MM.1S (cell line): ENCODE measurements around the gene GIPC1.

Experiments used
- DNase-seq: peaks from one replicate; pipeline ENCODE4 v3.0.0-alpha.2; 2015
- H2AFZ ChIP-seq: fragments of 300-600 bp; sonication (generic); 2 replicates; pipeline ENCODE4 v1.6.0; 2016; ENCODE audit warnings: antibody characterized with exemption, low read length
- H3F3A ChIP-seq: fragments of 300-600 bp; sonication (generic); 2 replicates; pipeline ENCODE4 v1.6.1; 2016; ENCODE audit warnings: mild to moderate bottlenecking, antibody characterized with exemption, low read length, moderate library complexity, mixed read lengths; ENCODE audit not compliant: insufficient read depth
- H3K27ac ChIP-seq: fragments of 300-600 bp; sonication (generic); 2 replicates; pipeline ENCODE4 v1.5.1; 2016; ENCODE audit warnings: mild to moderate bottlenecking, low read length
- H3K27me3 ChIP-seq: fragments of 300-600 bp; sonication (generic); replicated peaks from 2 replicates; pipeline ENCODE4 v1.6.0; 2016; ENCODE audit warnings: low read length; ENCODE audit not compliant: insufficient read depth
- H3K36me3 ChIP-seq: fragments of 300-600 bp; sonication (generic); replicated peaks from 2 replicates; pipeline ENCODE4 v1.6.1; 2016; ENCODE audit warnings: mild to moderate bottlenecking, low read length, mixed read lengths; ENCODE audit not compliant: insufficient read depth
- H3K4me1 ChIP-seq: fragments of 300-600 bp; sonication (generic); 2 replicates; pipeline ENCODE4 v1.6.1; 2016; ENCODE audit warnings: low read length, mixed read lengths
- H3K4me2 ChIP-seq: fragments of 300-600 bp; sonication (generic); 2 replicates; pipeline ENCODE4 v1.6.0; 2016; ENCODE audit warnings: low read depth, low read length
- H3K4me3 ChIP-seq: fragments of 300-600 bp; sonication (generic); 2 replicates; pipeline ENCODE4 v1.5.1; 2016; ENCODE audit warnings: low read length, mixed read lengths
- H3K79me2 ChIP-seq: fragments of 300-600 bp; sonication (generic); 2 replicates; pipeline ENCODE4 v1.6.1; 2016; ENCODE audit warnings: mixed run types, low read length, mixed read lengths
- H3K9ac ChIP-seq: fragments of 300-600 bp; sonication (generic); 2 replicates; pipeline ENCODE4 v1.6.1; 2016; ENCODE audit warnings: low read length, mixed read lengths
- H3K9me2 ChIP-seq: fragments of 300-600 bp; sonication (generic); replicated peaks from 2 replicates; pipeline ENCODE4 v1.6.1; 2016; ENCODE audit warnings: mild to moderate bottlenecking, low read length, mixed read lengths; ENCODE audit not compliant: insufficient read depth
- H3K9me3 ChIP-seq: fragments of 300-600 bp; sonication (generic); replicated peaks from 2 replicates; pipeline ENCODE4 v1.6.1; 2016; ENCODE audit warnings: mild to moderate bottlenecking, low read length, mixed read lengths; ENCODE audit not compliant: insufficient read depth
- H4K20me1 ChIP-seq: fragments of 300-600 bp; sonication (generic); 2 replicates; pipeline ENCODE4 v1.6.1; 2016; ENCODE audit warnings: mild to moderate bottlenecking, low read length, moderate library complexity, mixed read lengths; ENCODE audit not compliant: insufficient read depth
- EZH2 ChIP-seq: fragments of 300-600 bp; sonication (generic); optimal IDR thresholded peaks from 2 replicates; pipeline ENCODE3; 2017; ENCODE audit warnings: low read depth, mild to moderate bottlenecking, antibody characterized with exemption, low read length, mixed read lengths
- EZH2phosphoT487 ChIP-seq: fragments of 300-600 bp; sonication (generic); IDR thresholded peaks from 2 replicates; pipeline ENCODE4 v1.6.1; 2018; ENCODE audit warnings: antibody characterized with exemption, low read length
- TF ChIP-seq, protein P1 (sequence below): fragments of 300-600 bp; sonication (generic); IDR thresholded peaks from 2 replicates; pipeline ENCODE4 v1.5.1; 2016; ENCODE audit warnings: antibody characterized with exemption, low read length, mixed read lengths

GIPC1 gene

DNA sequence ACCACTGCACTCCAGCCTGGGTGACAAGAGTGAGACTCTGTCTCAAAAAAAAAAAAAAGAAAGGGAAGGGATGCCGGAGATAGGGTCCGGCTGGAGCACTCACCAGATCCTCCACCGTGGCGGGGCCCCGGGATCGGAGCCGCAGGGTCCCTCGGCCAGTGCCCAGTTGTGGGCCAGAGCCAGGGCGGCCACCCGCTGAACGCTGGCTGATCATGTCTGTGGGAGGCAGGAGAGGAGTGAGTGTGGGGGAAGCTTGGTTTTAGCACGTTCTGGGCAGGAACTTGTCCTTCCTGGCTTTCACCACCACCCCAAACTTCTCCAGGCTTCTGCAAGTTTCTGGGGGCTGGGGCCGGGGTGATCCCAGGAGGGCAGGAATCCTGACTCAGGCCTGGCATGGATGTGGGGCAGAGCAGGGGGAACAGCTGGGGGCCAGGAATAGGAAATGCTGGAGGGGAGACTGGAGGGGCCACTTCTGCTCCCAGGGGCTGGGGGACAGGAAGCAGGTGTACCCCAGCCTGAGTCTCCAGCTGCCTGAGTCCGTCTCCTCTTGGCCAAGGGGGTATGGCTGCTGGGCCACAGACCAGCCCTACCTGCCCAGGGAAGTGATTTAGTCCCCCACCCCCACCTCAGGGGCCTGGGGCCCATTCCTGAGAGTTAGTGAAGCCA is 16.5 kb downstream of the GIPC1 start:
- H2AFZ ChIP-seq = no peak overlapping the region
- no peaks in the 10 kb centered on the region for H3K9me2 ChIP-seq
- no peaks in the 10 kb centered on the region for H3K9me3 ChIP-seq
- H3K4me3 ChIP-seq = no peak overlapping the region
- no peak overlapping the region for H3K9ac ChIP-seq
- TF ChIP-seq EZH2phosphoT487 (no peak), EZH2 (no peak)
- TF ChIP-seq, protein P1, sequence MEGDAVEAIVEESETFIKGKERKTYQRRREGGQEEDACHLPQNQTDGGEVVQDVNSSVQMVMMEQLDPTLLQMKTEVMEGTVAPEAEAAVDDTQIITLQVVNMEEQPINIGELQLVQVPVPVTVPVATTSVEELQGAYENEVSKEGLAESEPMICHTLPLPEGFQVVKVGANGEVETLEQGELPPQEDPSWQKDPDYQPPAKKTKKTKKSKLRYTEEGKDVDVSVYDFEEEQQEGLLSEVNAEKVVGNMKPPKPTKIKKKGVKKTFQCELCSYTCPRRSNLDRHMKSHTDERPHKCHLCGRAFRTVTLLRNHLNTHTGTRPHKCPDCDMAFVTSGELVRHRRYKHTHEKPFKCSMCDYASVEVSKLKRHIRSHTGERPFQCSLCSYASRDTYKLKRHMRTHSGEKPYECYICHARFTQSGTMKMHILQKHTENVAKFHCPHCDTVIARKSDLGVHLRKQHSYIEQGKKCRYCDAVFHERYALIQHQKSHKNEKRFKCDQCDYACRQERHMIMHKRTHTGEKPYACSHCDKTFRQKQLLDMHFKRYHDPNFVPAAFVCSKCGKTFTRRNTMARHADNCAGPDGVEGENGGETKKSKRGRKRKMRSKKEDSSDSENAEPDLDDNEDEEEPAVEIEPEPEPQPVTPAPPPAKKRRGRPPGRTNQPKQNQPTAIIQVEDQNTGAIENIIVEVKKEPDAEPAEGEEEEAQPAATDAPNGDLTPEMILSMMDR = no peak
- H3K27ac ChIP-seq = no peak overlapping the region
- peaks cover 33% of the 10 kb centered on the region for H3K27me3 ChIP-seq
- no peak overlapping the region; the same call in 1 of the 2 replicates for H3K4me2 ChIP-seq
- no peaks in the 10 kb centered on the region for H3K79me2 ChIP-seq
- H3F3A ChIP-seq = no peaks in the 10 kb centered on the region
- H3K36me3 ChIP-seq = no peaks in the 10 kb centered on the region
- H4K20me1 ChIP-seq = no peaks in the 10 kb centered on the region
- no peaks in the 10 kb centered on the region for H3K4me1 ChIP-seq
- no peak for DNase-seq

- H3K36me3 ChIP-seq = no peaks in the 10 kb centered on the region
- no peaks in the 10 kb centered on the region for H3K9me3 ChIP-seq
- no peaks in the 10 kb centered on the region for H4K20me1 ChIP-seq
- DNase-seq = no peak
- no peaks in the 10 kb centered on the region for H3K4me1 ChIP-seq
- no peak overlapping the region for H3K4me2 ChIP-seq
- H3K9me2 ChIP-seq = no peaks in the 10 kb centered on the region
- peaks cover 39% of the 10 kb centered on the region for H3K27me3 ChIP-seq
- H2AFZ ChIP-seq = no peak overlapping the region
- TF ChIP-seq EZH2phosphoT487 (no peak), EZH2 (no peak)
- TF ChIP-seq, protein P1 = no peak
- H3K27ac ChIP-seq = no peak overlapping the region
- no peak overlapping the region for H3K4me3 ChIP-seq
- no peak overlapping the region for H3K9ac ChIP-seq
- no peaks in the 10 kb centered on the region for H3F3A ChIP-seq
- H3K79me2 ChIP-seq = no peaks in the 10 kb centered on the region
Measured at GRCh38 chr19:14478113-14478545, 17.8 kb downstream of the GIPC1 start.

DNA sequence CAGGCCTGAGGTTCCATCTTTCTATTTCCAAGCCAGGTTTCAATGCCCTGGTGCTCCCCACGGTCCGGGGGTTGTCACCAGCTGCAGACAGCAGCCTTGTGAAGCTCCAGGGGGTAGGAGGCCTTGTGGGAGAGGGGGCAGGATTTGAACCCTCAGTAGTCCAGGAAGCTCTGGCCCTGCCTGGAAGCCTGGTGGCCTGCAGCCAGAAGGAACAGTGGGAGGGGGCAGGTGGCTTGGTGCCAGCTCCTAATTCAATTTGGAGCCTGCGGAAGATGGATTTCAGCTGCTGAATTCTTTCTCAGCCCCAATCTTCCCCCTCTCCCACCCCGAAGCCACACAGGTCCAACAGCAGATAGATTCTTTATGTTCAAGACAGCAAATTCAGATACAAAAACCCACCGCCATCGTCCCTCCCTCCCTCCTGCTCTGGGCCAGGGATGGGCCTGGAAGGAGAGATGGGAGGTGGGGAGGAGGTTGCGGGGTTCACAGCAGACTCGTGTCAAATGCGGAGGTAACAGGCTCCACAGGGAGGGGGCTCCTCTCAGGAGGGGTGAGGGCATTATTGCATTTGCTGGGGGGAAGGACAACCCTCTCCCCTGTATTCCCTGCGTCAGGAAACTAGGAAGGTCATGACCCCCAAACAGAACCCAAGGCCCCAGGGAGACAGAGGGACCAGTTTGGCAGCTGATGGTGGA is 18.4 kb downstream of the GIPC1 start:
- no peaks in the 10 kb centered on the region for H3F3A ChIP-seq
- H4K20me1 ChIP-seq = no peaks in the 10 kb centered on the region
- H2AFZ ChIP-seq = no peak overlapping the region
- no peak for DNase-seq
- no peaks in the 10 kb centered on the region for H3K36me3 ChIP-seq
- peaks cover 45% of the 10 kb centered on the region for H3K27me3 ChIP-seq
- H3K4me2 ChIP-seq = no peak overlapping the region
- no peak overlapping the region for H3K27ac ChIP-seq
- no peaks in the 10 kb centered on the region for H3K4me1 ChIP-seq
- H3K79me2 ChIP-seq = no peaks in the 10 kb centered on the region
- no peak overlapping the region for H3K4me3 ChIP-seq
- H3K9me2 ChIP-seq = no peaks in the 10 kb centered on the region
- TF ChIP-seq EZH2phosphoT487 (no peak), EZH2 (no peak)
- H3K9me3 ChIP-seq = no peaks in the 10 kb centered on the region
- no peak overlapping the region for H3K9ac ChIP-seq
